Measurements from ENCODE around the gene ANXA4.
"Not testable (repeated sequence)": the region's sequence is repeated elsewhere in the genome, so short reads cannot be mapped to it uniquely, and the experiment has no call there.

ANXA4 gene

DNA sequence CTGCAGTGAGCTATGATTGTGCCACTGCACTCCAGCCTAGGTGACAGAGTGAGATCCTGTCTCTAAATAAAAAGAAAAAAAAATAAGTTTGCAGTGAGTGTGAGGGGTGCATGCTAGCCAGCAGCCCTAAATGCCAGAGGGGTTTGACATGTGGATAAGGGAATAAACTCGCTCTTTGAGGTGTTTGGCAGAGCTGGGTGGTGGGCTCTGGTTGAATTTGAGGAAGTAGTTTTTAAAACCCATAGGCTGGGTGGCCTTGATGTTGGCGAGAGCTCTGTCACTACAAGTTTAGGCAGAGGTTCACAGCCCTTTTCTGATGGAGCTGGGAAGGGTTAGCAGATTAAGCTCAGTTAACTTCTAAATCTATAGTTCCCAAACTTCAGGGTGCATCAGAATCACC is 3.1 kb downstream of the ANXA4 start:
- H3K9me3 ChIP-seq: no peaks in the 10 kb centered on the region; the same call in 1 of the 2 replicates
- H3K9ac ChIP-seq: no peak overlapping the region
- no peak overlapping the region for H3K4me2 ChIP-seq
- H3K27ac ChIP-seq: no peak overlapping the region
- peaks cover 20% of the 10 kb centered on the region for H3K4me1 ChIP-seq
- no peaks in the 10 kb centered on the region for H4K20me1 ChIP-seq
- H3K4me3 ChIP-seq: no peak overlapping the region
- no peaks in the 10 kb centered on the region for H3K27me3 ChIP-seq
- no peaks in the 10 kb centered on the region for H3K36me3 ChIP-seq
- no peak for TF ChIP-seq Cebpa-rat (IDR thresholded peaks at IDR 0.05)

GRCh38 chr2:69750246-69750645 is 8.3 kb downstream of the ANXA4 start:
- Histone ChIP-seq H3K36me3 (no peaks in the 10 kb centered on the region), H3K9ac (no peak overlapping the region), H3K4me2 (no peak overlapping the region), H4K20me1 (no peaks in the 10 kb centered on the region), H3K27ac (no peak overlapping the region), H3K4me1 (no peaks in the 10 kb centered on the region), H3K27me3 (no peaks in the 10 kb centered on the region), H3K9me3 (no peaks in the 10 kb centered on the region; the same call in 1 of the 2 replicates), H3K4me3 (no peak overlapping the region)
- TF ChIP-seq Cebpa-rat (IDR thresholded peaks at IDR 0.05): no peak

- Histone ChIP-seq H3K27me3 (no peaks in the 10 kb centered on the region), H3K4me3 (no peak overlapping the region), H3K36me3 (peaks cover 6% of the 10 kb centered on the region), H3K9me3 (no peaks in the 10 kb centered on the region), H3K4me1 (no peaks in the 10 kb centered on the region), H3K4me2 (no peak overlapping the region), H3K27ac (no peak overlapping the region), H4K20me1 (no peaks in the 10 kb centered on the region), H3K9ac (no peak overlapping the region)
- no peak for TF ChIP-seq Cebpa-rat (IDR thresholded peaks at IDR 0.05)
Measured at GRCh38 chr2:69753659-69754363, 11.9 kb downstream of the ANXA4 start.

DNA sequence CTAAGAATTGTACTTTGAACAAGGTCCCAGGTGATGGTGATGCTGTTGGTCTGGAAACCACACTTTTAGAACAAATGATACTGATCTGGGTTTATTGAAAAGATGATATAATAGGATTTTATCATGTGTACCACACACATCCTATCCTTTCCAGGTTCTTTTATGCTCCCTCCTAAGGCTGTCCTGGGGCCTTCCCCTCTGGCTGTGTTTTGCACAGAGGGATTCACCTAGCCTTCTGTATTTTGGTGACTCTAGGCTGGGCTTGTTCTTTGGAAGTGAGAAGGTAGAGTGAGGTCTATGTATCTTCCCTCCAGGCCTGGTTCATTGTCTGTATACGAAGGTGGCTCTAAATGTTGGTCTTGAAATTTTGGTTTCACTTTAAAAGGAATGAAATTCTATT is 12.7 kb downstream of the ANXA4 start:
- no peaks in the 10 kb centered on the region for H3K9me3 ChIP-seq
- no peak overlapping the region for H3K27ac ChIP-seq
- H3K4me1 ChIP-seq: no peaks in the 10 kb centered on the region
- no peak overlapping the region for H3K9ac ChIP-seq
- H4K20me1 ChIP-seq: no peaks in the 10 kb centered on the region
- no peaks in the 10 kb centered on the region for H3K27me3 ChIP-seq
- H3K36me3 ChIP-seq: peaks cover 6% of the 10 kb centered on the region
- no peak overlapping the region; the same call in 1 of the 2 replicates for H3K4me2 ChIP-seq
- no peak overlapping the region for H3K4me3 ChIP-seq
- no peak for TF ChIP-seq Cebpa-rat (IDR thresholded peaks at IDR 0.05)

- H3K4me1 ChIP-seq: no peaks in the 10 kb centered on the region
- H4K20me1 ChIP-seq: no peaks in the 10 kb centered on the region
- no peak overlapping the region for H3K4me2 ChIP-seq
- H3K4me3 ChIP-seq: no peak overlapping the region
- no peak overlapping the region for H3K27ac ChIP-seq
- TF ChIP-seq Cebpa-rat (IDR thresholded peaks at IDR 0.05): no peak
- H3K36me3 ChIP-seq: peaks cover 6% of the 10 kb centered on the region
- no peaks in the 10 kb centered on the region for H3K27me3 ChIP-seq
- H3K9me3 ChIP-seq: no peaks in the 10 kb centered on the region
- H3K9ac ChIP-seq: no peak overlapping the region
Measured at GRCh38 chr2:69755862-69756467, 14.0 kb downstream of the ANXA4 start.

DNA sequence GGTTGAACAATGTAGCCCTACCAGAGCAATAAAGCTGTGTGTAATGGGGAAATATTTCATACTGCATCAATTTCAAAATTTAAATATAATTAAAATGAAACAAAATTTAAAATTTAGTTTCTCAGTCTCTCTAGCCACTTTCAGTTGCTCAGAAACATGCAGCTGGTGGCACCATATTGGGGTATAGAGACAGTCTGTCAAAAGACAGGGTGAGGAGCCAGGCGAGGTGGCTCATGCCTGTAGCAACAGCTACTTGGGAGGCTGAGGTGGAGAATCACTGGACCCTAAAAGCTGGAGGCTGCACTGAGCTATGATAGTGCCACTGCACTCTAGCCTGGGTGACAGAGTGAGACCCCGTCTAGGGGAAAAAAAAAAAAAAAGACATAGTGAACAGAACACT is 20.1 kb downstream of the ANXA4 start:
- peaks cover 44% of the 10 kb centered on the region for H3K4me1 ChIP-seq
- H3K27ac ChIP-seq: no peak overlapping the region

DNA sequence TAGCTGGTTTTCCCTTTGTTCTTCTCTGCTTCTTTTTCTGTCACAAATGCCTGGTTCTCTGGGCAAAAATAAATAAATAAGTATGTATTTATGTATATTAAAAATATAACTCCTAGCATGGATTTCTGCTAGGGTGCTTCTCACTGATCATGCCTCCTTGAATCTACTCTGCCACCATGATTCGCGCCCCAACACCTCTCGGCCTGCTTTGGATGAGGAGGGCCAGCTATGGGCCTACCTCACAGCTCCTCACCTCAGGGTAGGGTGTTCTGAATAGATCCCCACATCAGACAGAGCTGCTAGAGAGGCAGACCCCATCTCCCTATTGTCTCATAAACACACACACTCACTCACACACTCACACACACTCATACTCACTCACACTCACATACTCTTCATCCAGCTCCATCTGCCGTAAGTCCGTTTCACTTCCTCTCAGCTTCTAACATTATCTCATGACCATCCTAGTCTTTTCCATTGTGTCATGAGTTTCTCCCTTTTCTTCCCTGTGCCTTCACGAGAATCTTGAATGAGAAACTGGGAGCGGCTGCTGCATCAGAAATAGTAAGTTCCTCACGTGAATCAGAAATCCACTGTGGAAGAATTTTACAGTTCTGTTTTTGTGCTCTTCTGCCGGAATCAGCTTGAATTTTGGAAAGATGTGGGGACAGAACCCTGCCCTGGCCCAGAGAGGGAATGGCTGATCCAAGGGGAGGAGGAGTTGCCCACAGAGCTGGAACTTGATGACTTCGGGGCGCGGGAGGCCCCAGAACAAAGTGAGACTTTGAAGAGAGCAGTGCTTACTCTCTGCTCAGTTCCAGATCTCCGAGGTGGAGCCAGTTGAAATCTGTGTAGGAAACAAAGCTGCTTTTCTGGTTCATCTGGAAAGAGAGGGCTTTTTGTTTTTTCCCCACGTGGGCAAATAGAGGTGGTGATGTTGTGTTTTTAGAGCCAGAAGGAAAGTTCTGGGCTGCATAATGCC is 20.9 kb downstream of the ANXA4 start:
- Histone ChIP-seq H3K9ac (no peak overlapping the region), H4K20me1 (no peaks in the 10 kb centered on the region), H3K4me2 (peak overlapping the region; percentile 1; the same call in 1 of the 2 replicates), H3K4me1 (peaks cover 51% of the 10 kb centered on the region), H3K4me3 (no peak overlapping the region), H3K9me3 (no peaks in the 10 kb centered on the region), H3K27me3 (no peaks in the 10 kb centered on the region), H3K27ac (no peak overlapping the region), H3K36me3 (peaks cover 6% of the 10 kb centered on the region)
- no peak for TF ChIP-seq Cebpa-rat (IDR thresholded peaks at IDR 0.05)

More for the DNA sequence above, 20.1 kb downstream of the ANXA4 start:
- Histone ChIP-seq H3K9me3 (no peaks in the 10 kb centered on the region), H3K36me3 (peaks cover 6% of the 10 kb centered on the region), H3K4me3 (no peak overlapping the region), H3K9ac (no peak overlapping the region), H3K27me3 (no peaks in the 10 kb centered on the region), H4K20me1 (no peaks in the 10 kb centered on the region), H3K4me2 (no peak overlapping the region)
- no peak for TF ChIP-seq Cebpa-rat (IDR thresholded peaks at IDR 0.05)

DNA sequence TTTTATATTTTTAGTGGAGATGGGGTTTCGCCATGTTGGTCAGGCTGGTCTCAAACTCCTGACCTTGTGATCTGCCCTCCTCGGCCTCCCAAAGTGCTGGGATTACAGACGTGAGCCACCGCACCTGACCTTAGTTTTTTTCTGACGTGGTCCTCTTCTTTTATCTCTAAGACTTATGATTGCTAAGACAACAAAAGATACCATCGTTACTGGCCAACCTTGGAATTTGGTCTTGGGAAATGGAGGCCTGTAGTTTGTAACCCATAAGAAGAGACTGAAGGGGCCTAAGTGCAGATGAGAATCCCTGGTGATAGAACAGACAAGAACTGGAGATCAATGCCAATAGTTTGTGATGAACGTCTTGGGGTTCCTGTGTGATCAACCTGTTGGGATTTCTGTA is 21.9 kb downstream of the ANXA4 start:
- not testable (repeated sequence) for H3K27me3 ChIP-seq, H4K20me1 ChIP-seq, H3K9ac ChIP-seq, H3K27ac ChIP-seq, H3K4me3 ChIP-seq, H3K36me3 ChIP-seq, H3K9me3 ChIP-seq
- peak overlapping the region; percentile 59 for H3K4me2 ChIP-seq
- peaks cover 51% of the 10 kb centered on the region for H3K4me1 ChIP-seq

DNA sequence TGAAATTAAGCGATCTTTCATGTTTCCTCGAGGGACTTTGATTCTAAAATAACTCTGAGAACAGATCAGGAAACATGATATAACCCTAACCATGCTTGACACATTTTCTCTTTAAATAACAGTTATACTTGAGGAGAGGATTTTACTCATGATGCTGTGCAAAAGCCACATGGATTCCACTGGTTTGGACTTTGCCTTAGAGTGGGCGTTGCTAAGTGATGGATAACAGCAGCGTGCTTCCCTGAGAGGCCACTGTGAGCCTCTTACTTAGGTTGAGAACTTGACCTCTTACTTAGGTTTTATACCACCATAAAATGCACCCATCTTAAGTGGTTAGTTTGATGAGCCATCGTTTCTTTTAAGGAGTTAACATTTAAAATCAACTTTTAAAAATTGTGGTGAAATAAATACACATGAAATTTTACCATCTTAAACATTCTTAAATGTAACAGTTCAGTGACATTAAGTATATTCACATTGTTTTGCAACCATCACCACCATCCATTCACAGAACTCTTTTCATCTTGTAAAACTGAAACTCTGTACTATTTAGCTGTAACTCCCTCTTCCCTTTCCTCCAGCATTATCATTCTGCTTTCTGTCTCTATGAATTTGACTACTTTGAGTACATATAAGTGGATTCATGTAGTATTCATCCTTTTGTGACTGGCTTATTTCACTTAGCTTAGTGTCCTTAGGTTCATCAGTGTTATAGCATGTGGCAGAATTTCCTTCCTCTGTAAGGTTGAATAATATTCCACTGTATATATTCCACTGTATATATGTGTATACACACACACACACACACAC is 22.6 kb downstream of the ANXA4 start:
- Histone ChIP-seq H4K20me1 (no peaks in the 10 kb centered on the region), H3K9ac (no peak overlapping the region), H3K4me2 (peak overlapping the region; percentile 59), H3K9me3 (no peaks in the 10 kb centered on the region), H3K4me3 (no peak overlapping the region), H3K4me1 (peaks cover 51% of the 10 kb centered on the region), H3K27me3 (no peaks in the 10 kb centered on the region), H3K36me3 (no peaks in the 10 kb centered on the region), H3K27ac (no peak overlapping the region)
- no peak for TF ChIP-seq Cebpa-rat (IDR thresholded peaks at IDR 0.05)
